HCT116 (cell line): Measurements from ENCODE around the gene DOCK2. TPM values are rescaled to one million over a fixed set of nuclear protein-coding genes. Genes with fewer than 3 reads are reported as not detected.

Source experiments
- ATAC-seq: fragments of 200-7000 bp; cut with Tn5 transposase; 2 replicates; pipeline ENCODE4 v1.9.1; 2020; ENCODE audit warnings: mild to moderate bottlenecking, moderate library complexity
- BruUV-seq: library from RNA; stranded (reverse); fragments of 400-500 nt; replicated peaks from 2 replicates; lab custom pipeline; 2021; lab: Mats Ljungman, UMichigan
- CTCF ChIA-PET: fragments of 300-600 bp; sonication (Branson Sonifier 250); formaldehyde crosslinking; loops from one replicate; lab custom pipeline; 2021; ENCODE audit warnings: antibody characterized with exemption; lab: Charles Lee
- POLR2A ChIA-PET: fragments of 300-600, 350-600 bp; sonication (Branson Sonifier 250); formaldehyde crosslinking; loops from one replicate; lab custom pipeline; 2021; ENCODE audit warnings: antibody characterized with exemption; lab: Charles Lee
- RAD21 ChIA-PET, 2 experiments: fragments of 300-600 bp; sonication (Branson Sonifier 250); formaldehyde crosslinking; loops; one replicate each; lab custom pipeline; 2023; ENCODE audit warnings: low total read pairs in 2 of 2; ENCODE audit not compliant: uncharacterized antibody in 2 of 2, unreplicated experiment in 2 of 2, low non-redundant PET in 1 of 2; lab: Charles Lee
- DNase-seq: peaks from one replicate; pipeline ENCODE4 v3.0.0-alpha.2; 2010; ENCODE audit warnings: low read depth, low spot score
- H2AFZ ChIP-seq: fragments of 200-600 bp; shearing (Covaris generic), sonication (generic); 2 replicates; pipeline ENCODE4 v1.6.1; 2017; ENCODE audit warnings: low read depth, mixed run types, mixed read lengths, antibody characterized with exemption, low read length; ENCODE audit not compliant: poor library complexity, severe bottlenecking
- H3K27ac ChIP-seq: 2 replicates; pipeline ENCODE4 v1.5.1; 2012; ENCODE audit warnings: low read depth, low read length
- H3K27me3 ChIP-seq: fragments of 200-600 bp; sonication (generic); 2 replicates; pipeline ENCODE4 v1.6.1; 2016; ENCODE audit warnings: mixed run types, low read length, mixed read lengths; ENCODE audit not compliant: insufficient read depth
- H3K36me3 ChIP-seq, 2 experiments: fragments of 200-500 bp in 1 of 2; fragments of 200-600 bp in 1 of 2; sonication (Bioruptor generic) in 1 of 2; sonication (generic) in 1 of 2; 2 replicates each; pipeline versions ENCODE4 v1.5.1 to v1.6.1; 2014 to 2016; ENCODE audit warnings: low read length in 2 of 2, inconsistent platforms in 1 of 2, mixed read lengths in 1 of 2, mixed run types in 1 of 2; ENCODE audit not compliant: insufficient read depth in 2 of 2, control insufficient read depth in 1 of 2
- H3K4me1 ChIP-seq, 2 experiments: fragments of 200-600 bp in 1 of 2; sonication (generic) in 1 of 2; 2 replicates each; pipeline versions ENCODE4 v1.5.1 to v1.6.1; 2012 to 2017; ENCODE audit warnings: low read length in 2 of 2, inconsistent platforms in 1 of 2, mild to moderate bottlenecking in 1 of 2, mixed read lengths in 1 of 2, mixed run types in 1 of 2, moderate library complexity in 1 of 2; ENCODE audit not compliant: insufficient read depth in 2 of 2, control insufficient read depth in 1 of 2
- H3K4me2 ChIP-seq: fragments of 200-600 bp; sonication (generic); 2 replicates; pipeline ENCODE4 v1.6.1; 2017; ENCODE audit warnings: mixed run types, low read length, mixed read lengths
- H3K4me3 ChIP-seq, 2 experiments: fragments of 200-600 bp in 1 of 2; sonication (generic) in 1 of 2; replicated peaks in 1 of 2; 2 replicates each; pipeline ENCODE4 v1.5.1; 2011 to 2016; ENCODE audit warnings: low read length in 2 of 2, control low read depth in 1 of 2, low read depth in 1 of 2, mild to moderate bottlenecking in 1 of 2, mixed read lengths in 1 of 2, mixed run types in 1 of 2
- H3K79me2 ChIP-seq: fragments of 200-600 bp; sonication (generic); 2 replicates; pipeline ENCODE4 v1.6.1; 2017; ENCODE audit warnings: mild to moderate bottlenecking, mixed run types, low read length, moderate library complexity, mixed read lengths; ENCODE audit not compliant: insufficient read depth
- H3K9ac ChIP-seq: fragments of 200-600 bp; sonication (generic); 2 replicates; pipeline ENCODE4 v1.6.1; 2016; ENCODE audit warnings: low read length, mixed read lengths
- H3K9me2 ChIP-seq: fragments of 200-600 bp; sonication (generic), shearing (Covaris generic); 2 replicates; pipeline ENCODE4 v1.6.1; 2017; ENCODE audit warnings: mixed run types, mild to moderate bottlenecking, moderate library complexity; ENCODE audit not compliant: insufficient read depth
- H3K9me3 ChIP-seq, 2 experiments: fragments of 200-500 bp in 1 of 2; fragments of 200-600 bp in 1 of 2; sonication (Bioruptor generic) in 1 of 2; sonication (generic) in 1 of 2; 2 replicates each; pipeline ENCODE4 v1.6.1; 2014 to 2017; ENCODE audit warnings: low read length in 2 of 2, mixed read lengths in 2 of 2, inconsistent platforms in 1 of 2, low read depth in 1 of 2, mild to moderate bottlenecking in 1 of 2, mixed run types in 1 of 2, moderate library complexity in 1 of 2; ENCODE audit not compliant: control insufficient read depth in 1 of 2, insufficient read depth in 1 of 2
- H4K20me1 ChIP-seq: fragments of 200-600 bp; sonication (generic), shearing (Covaris generic); 2 replicates; pipeline ENCODE4 v1.6.1; 2017; ENCODE audit warnings: mixed run types, mild to moderate bottlenecking, moderate library complexity; ENCODE audit not compliant: insufficient read depth
- ATF3 ChIP-seq: IDR thresholded peaks from 2 replicates; pipeline ENCODE4 v1.6.1; 2012
- CBX3 ChIP-seq: IDR thresholded peaks from 2 replicates; pipeline ENCODE4 v1.6.1; 2012; ENCODE audit warnings: low read depth
- CTCF ChIP-seq, 3 experiments: fragments of 200-600 bp in 1 of 3; sonication (generic) in 1 of 3; IDR thresholded peaks in 2 of 3; conservative IDR thresholded peaks in 1 of 3; 2 replicates each; pipeline ENCODE4 v1.5.1; 2012 to 2017; ENCODE audit warnings: low read depth in 2 of 3, low read length in 2 of 3, antibody characterized with exemption in 1 of 3, borderline replicate concordance in 1 of 3, control low read depth in 1 of 3, mild to moderate bottlenecking in 1 of 3, mixed read lengths in 1 of 3, mixed run types in 1 of 3, moderate library complexity in 1 of 3; ENCODE audit not compliant: insufficient read depth in 1 of 3
- EGR1 ChIP-seq: IDR thresholded peaks from 2 replicates; pipeline ENCODE4 v1.6.1; 2012; ENCODE audit warnings: low read depth
- EZH2phosphoT487 ChIP-seq: fragments of 200-600 bp; IDR thresholded peaks from 2 replicates; pipeline ENCODE4 v1.6.1; 2018; ENCODE audit warnings: antibody characterized with exemption, borderline replicate concordance
- FOSL1 ChIP-seq: IDR thresholded peaks from 2 replicates; pipeline ENCODE4 v1.6.1; 2012; ENCODE audit warnings: low read depth
- MAX ChIP-seq: IDR thresholded peaks from 2 replicates; pipeline ENCODE4 v1.6.1; 2012
- POLR2A ChIP-seq: IDR thresholded peaks from 2 replicates; pipeline ENCODE4 v1.7.0; 2011; ENCODE audit warnings: borderline replicate concordance; ENCODE audit not compliant: insufficient read depth, insufficient read length; ENCODE audit errors: extremely low read depth
- REST ChIP-seq: IDR thresholded peaks from 2 replicates; pipeline ENCODE4 v1.6.1; 2012; ENCODE audit warnings: low read depth
- SIN3A ChIP-seq: IDR thresholded peaks from 2 replicates; pipeline ENCODE4 v1.6.1; 2012; ENCODE audit warnings: low read depth
- TCF7L2 ChIP-seq: IDR thresholded peaks from 2 replicates; pipeline ENCODE4 v1.7.0; 2011; ENCODE audit warnings: borderline replicate concordance, inconsistent platforms; ENCODE audit not compliant: insufficient read depth, insufficient read length; ENCODE audit errors: extremely low read depth
- ZBTB33 ChIP-seq: IDR thresholded peaks from 2 replicates; pipeline ENCODE4 v1.6.1; 2011; ENCODE audit warnings: mild to moderate bottlenecking, low read length, moderate library complexity; ENCODE audit not compliant: insufficient replicate concordance; ENCODE audit errors: extremely low read depth
- ZNF274 ChIP-seq: fragments of 200-500 bp; sonication (Bioruptor generic); IDR thresholded peaks from 2 replicates; pipeline ENCODE4 v1.6.1; 2014; ENCODE audit warnings: mild to moderate bottlenecking, low read depth, low read length, inconsistent platforms
- intact Hi-C: fragments of 100-400 bp; cut with micrococcal nuclease; formaldehyde crosslinking; loops from 2 replicates; pipeline ENCODE4 v1.10.0; 2022
- total RNA-seq: library from RNA; stranded (reverse); gene quantifications from one replicate; pipeline ENCODE4 v1.2.1, GENCODE V29; 2021; ENCODE audit not compliant: unreplicated experiment

DOCK2 gene
- total RNA-seq, 1 experiment from 2014 or later = 0.89 TPM

- no peak for DNase-seq
- no peak for ATAC-seq
- H3K27ac ChIP-seq = no peak overlapping the region
- CTCF ChIA-PET = no interaction called here
- POLR2A ChIA-PET = no interaction called here
- no peak overlapping the region for H3K9ac ChIP-seq
- H3K9me3 ChIP-seq = no peaks in the 10 kb centered on the region
- no peak overlapping the region for H2AFZ ChIP-seq
- no TSS peak for BruUV-seq
- H3K79me2 ChIP-seq = no peaks in the 10 kb centered on the region
- no peaks in the 10 kb centered on the region for H3K36me3 ChIP-seq
- TF ChIP-seq ZNF274 (no peak), EZH2phosphoT487 (no peak), CBX3 (no peak), SIN3A (no peak), REST (no peak)
- RAD21 ChIA-PET = no interaction called here
- no peaks in the 10 kb centered on the region for H4K20me1 ChIP-seq
- H3K4me3 ChIP-seq = no peak overlapping the region
- H3K4me1 ChIP-seq = no peaks in the 10 kb centered on the region
- no peaks in the 10 kb centered on the region for H3K9me2 ChIP-seq
- peaks cover 24% of the 10 kb centered on the region for H3K27me3 ChIP-seq
- no peak overlapping the region for H3K4me2 ChIP-seq
- intact Hi-C loops = no loop called here
These were observed 285.4 kb downstream of the DOCK2 start for GRCh38 chr5:169922474-169922873.

- H3K36me3 ChIP-seq = no peaks in the 10 kb centered on the region
- H3K4me1 ChIP-seq = no peaks in the 10 kb centered on the region
- DNase-seq = no peak
- no peaks in the 10 kb centered on the region for H3K79me2 ChIP-seq
- no peak overlapping the region for H3K27ac ChIP-seq
- no peak overlapping the region for H3K4me3 ChIP-seq
- intact Hi-C loops = no loop called here
- no TSS peak for BruUV-seq
- no peaks in the 10 kb centered on the region for H3K9me3 ChIP-seq
- ATAC-seq = no peak
- ChIA-PET POLR2A (no interaction called here), RAD21 (no interaction called here), CTCF (no interaction called here)
- no peaks in the 10 kb centered on the region for H3K9me2 ChIP-seq
- H4K20me1 ChIP-seq = no peaks in the 10 kb centered on the region
- H2AFZ ChIP-seq = no peak overlapping the region
- no peak overlapping the region for H3K9ac ChIP-seq
- H3K27me3 ChIP-seq = peaks cover 24% of the 10 kb centered on the region
- H3K4me2 ChIP-seq = no peak overlapping the region
- TF ChIP-seq ZBTB33 (no peak), FOSL1 (no peak), ATF3 (no peak), POLR2A (no peak), EGR1 (no peak), CTCF (IDR thresholded peaks at IDR 0.05 in 2 of 3, conservative IDR thresholded peaks at IDR 0.05 in 1 of 3; ENCODE audit: borderline replicate concordance in 1 of 3, insufficient read depth in 1 of 3, low read depth in 2 of 3, low read length in 2 of 3) (no peak), TCF7L2 (no peak), MAX (no peak)
These were observed 286.9 kb downstream of the DOCK2 start for GRCh38 chr5:169923988-169924387.
